Transverse colon (tissue), 4 donors: ENCODE results near the gene ZNF280B.

Experiments
- CTCF ChIP-seq, 5 experiments: fragments of 200-600 bp in 3 of 5; fragments of 450-650 bp in 2 of 5; sonication (generic) in 3 of 5; IDR thresholded peaks; 1 replicate in 2 of 5; 2 replicates in 3 of 5; pipeline ENCODE4 v1.5.1; 2016 to 2017; ENCODE audit warnings: antibody characterized with exemption in 5 of 5, inconsistent platforms in 3 of 5, mild to moderate bottlenecking in 2 of 5, moderate library complexity in 1 of 5
- POLR2A ChIP-seq: fragments of 450-650 bp; IDR thresholded peaks from one replicate; pipeline ENCODE4 v1.6.1; 2016; ENCODE audit warnings: antibody characterized with exemption, mild to moderate bottlenecking, moderate library complexity
- POLR2AphosphoS5 ChIP-seq, 3 donors: sonication (generic); formaldehyde crosslinking; IDR thresholded peaks; one replicate each; pipeline ENCODE4 v1.6.1; 2016; ENCODE audit warnings: antibody characterized with exemption in 3 of 3

- TF ChIP-seq POLR2A = no peak
- no peak for TF ChIP-seq POLR2AphosphoS5 (IDR thresholded peaks at IDR 0.05)
- TF ChIP-seq CTCF (IDR thresholded peaks at IDR 0.05) = no peak
Measured at GRCh38 chr22:22487059-22487458, 21.5 kb downstream of the ZNF280B start.
